H9 (cell line): ENCODE data around the gene NACAD. TPM values are rescaled to one million over a fixed set of nuclear protein-coding genes. Genes with fewer than 3 reads are reported as not detected.

Experiments used
- DNase-seq: peaks from one replicate; pipeline ENCODE4 v3.0.0-alpha.2; 2017
- H2AFZ ChIP-seq: one replicate; pipeline ENCODE4 v1.6.1; 2013; ENCODE audit warnings: mild to moderate bottlenecking, low read length, control low read depth, moderate library complexity
- H2AK5ac ChIP-seq: 2 replicates; pipeline ENCODE4 v1.6.1; 2013; ENCODE audit warnings: low read length, control low read depth, mixed read lengths; ENCODE audit not compliant: insufficient read length
- H2BK120ac ChIP-seq: one replicate; pipeline ENCODE4 v1.6.1; 2013; ENCODE audit warnings: low read depth, mild to moderate bottlenecking, low read length, control low read depth, inconsistent platforms; ENCODE audit not compliant: poor library complexity, severe bottlenecking
- H2BK12ac ChIP-seq: 2 replicates; pipeline ENCODE4 v1.6.1; 2013; ENCODE audit warnings: low read length, control low read depth, mixed read lengths, low read depth; ENCODE audit not compliant: insufficient read length
- H2BK15ac ChIP-seq: 2 replicates; pipeline ENCODE4 v1.6.1; 2013; ENCODE audit warnings: low read depth, low read length, control low read depth
- H2BK20ac ChIP-seq: one replicate; pipeline ENCODE4 v1.6.1; 2013; ENCODE audit warnings: low read depth, mild to moderate bottlenecking, low read length, control low read depth, inconsistent platforms; ENCODE audit not compliant: poor library complexity, severe bottlenecking
- H2BK5ac ChIP-seq: 2 replicates; pipeline ENCODE4 v1.6.1; 2013; ENCODE audit warnings: low read length, control low read depth, mixed read lengths; ENCODE audit not compliant: insufficient read length
- H3K14ac ChIP-seq: 2 replicates; pipeline ENCODE4 v1.6.1; 2013; ENCODE audit warnings: low read length, control low read depth; ENCODE audit not compliant: insufficient read depth
- H3K18ac ChIP-seq: 2 replicates; pipeline ENCODE4 v1.6.1; 2013; ENCODE audit warnings: low read depth, mild to moderate bottlenecking, mixed read lengths, low read length, control low read depth; ENCODE audit not compliant: insufficient read length
- H3K23ac ChIP-seq: 2 replicates; pipeline ENCODE4 v1.6.1; 2013; ENCODE audit warnings: low read length, control low read depth, mixed read lengths, low read depth; ENCODE audit not compliant: insufficient read length
- H3K23me2 ChIP-seq: 2 replicates; pipeline ENCODE4 v1.6.1; 2013; ENCODE audit warnings: low read depth, mild to moderate bottlenecking, mixed read lengths, low read length, control low read depth; ENCODE audit not compliant: insufficient read length, poor library complexity, severe bottlenecking
- H3K27ac ChIP-seq: 2 replicates; pipeline ENCODE4 v1.5.1; 2013; ENCODE audit warnings: low read length, control low read depth, mixed read lengths, low read depth; ENCODE audit not compliant: insufficient read length
- H3K27me3 ChIP-seq: 2 replicates; pipeline ENCODE4 v1.6.1; 2013; ENCODE audit warnings: low read length, control low read depth, inconsistent platforms; ENCODE audit not compliant: insufficient read depth
- H3K4ac ChIP-seq: 2 replicates; pipeline ENCODE4 v1.6.1; 2013; ENCODE audit warnings: low read depth, mild to moderate bottlenecking, control low read depth, inconsistent platforms, low read length, moderate library complexity
- H3K4me1 ChIP-seq: 2 replicates; pipeline ENCODE4 v1.6.1; 2013; ENCODE audit warnings: low read length, control low read depth, inconsistent platforms; ENCODE audit not compliant: insufficient read depth
- H3K4me2 ChIP-seq: 2 replicates; pipeline ENCODE4 v1.6.1; 2013; ENCODE audit warnings: low read length, control low read depth, mixed read lengths; ENCODE audit not compliant: insufficient read length, insufficient read depth
- H3K56ac ChIP-seq: 2 replicates; pipeline ENCODE4 v1.6.1; 2013; ENCODE audit warnings: low read depth, mild to moderate bottlenecking, mixed read lengths, low read length, control low read depth; ENCODE audit not compliant: insufficient read length
- H3K79me1 ChIP-seq: 2 replicates; pipeline ENCODE4 v1.6.1; 2013; ENCODE audit warnings: low read depth, mild to moderate bottlenecking, moderate library complexity, low read length, control low read depth, inconsistent platforms; ENCODE audit not compliant: insufficient read depth, poor library complexity, severe bottlenecking
- H3K79me2 ChIP-seq: 2 replicates; pipeline ENCODE4 v1.6.1; 2013; ENCODE audit warnings: low read length, control low read depth, inconsistent platforms; ENCODE audit not compliant: insufficient read depth
- H3K9ac ChIP-seq: 2 replicates; pipeline ENCODE4 v1.6.1; 2013; ENCODE audit warnings: low read length, control low read depth, mixed read lengths; ENCODE audit not compliant: insufficient read length; ENCODE audit errors: extremely low read depth
- H3K9me3 ChIP-seq: one replicate; pipeline ENCODE4 v1.6.1; 2013; ENCODE audit warnings: low read depth, low read length, inconsistent platforms; ENCODE audit not compliant: control insufficient read depth
- H3T11ph ChIP-seq: one replicate; pipeline ENCODE4 v1.6.1; 2013; ENCODE audit warnings: mild to moderate bottlenecking, low read length, control low read depth, inconsistent platforms
- H4K20me1 ChIP-seq: one replicate; pipeline ENCODE4 v1.6.1; 2013; ENCODE audit not compliant: control insufficient read depth, insufficient read length, insufficient read depth
- H4K5ac ChIP-seq: 2 replicates; pipeline ENCODE4 v1.6.1; 2013; ENCODE audit warnings: low read depth, mild to moderate bottlenecking, mixed read lengths, low read length, control low read depth; ENCODE audit not compliant: insufficient read length
- H4K8ac ChIP-seq: replicated peaks from 2 replicates; pipeline ENCODE4 v1.6.1; 2013; ENCODE audit warnings: low read length, control low read depth, mixed read lengths, low read depth; ENCODE audit not compliant: insufficient read length
- H4K91ac ChIP-seq: 2 replicates; pipeline ENCODE4 v1.6.1; 2013; ENCODE audit warnings: low read depth, mild to moderate bottlenecking, moderate library complexity, mixed read lengths, low read length, control low read depth; ENCODE audit not compliant: insufficient read length
- H3K27ac Mint-ChIP-seq, 3 experiments: 2 replicates in 2 of 3; 3 replicates in 1 of 3; pipeline ENCODE4 v1.8.0; 2020 to 2021; ENCODE audit warnings: mixed read lengths in 3 of 3, mild to moderate bottlenecking in 1 of 3, moderate library complexity in 1 of 3
- H3K27me3 Mint-ChIP-seq: 2 replicates; pipeline ENCODE4 v1.8.0; 2021; ENCODE audit warnings: low read depth, mild to moderate bottlenecking, moderate library complexity, mixed read lengths
- H3K36me3 Mint-ChIP-seq, 3 experiments: 2 replicates in 2 of 3; 3 replicates in 1 of 3; pipeline ENCODE4 v1.8.0; 2020 to 2021; ENCODE audit warnings: low read depth in 3 of 3, mixed read lengths in 3 of 3; ENCODE audit not compliant: insufficient read depth in 1 of 3
- H3K4me1 Mint-ChIP-seq, 2 experiments: 2 replicates each; pipeline ENCODE4 v1.8.0; 2020; ENCODE audit warnings: mixed read lengths in 2 of 2
- H3K4me3 Mint-ChIP-seq, 2 experiments: 2 replicates in 1 of 2; 3 replicates in 1 of 2; pipeline ENCODE4 v1.8.0; 2020 to 2021; ENCODE audit warnings: mild to moderate bottlenecking in 2 of 2, mixed read lengths in 2 of 2, moderate library complexity in 1 of 2
- H3K9me3 Mint-ChIP-seq, 2 experiments: 2 replicates in 1 of 2; 3 replicates in 1 of 2; pipeline ENCODE4 v1.8.0; 2020; ENCODE audit warnings: mild to moderate bottlenecking in 2 of 2, mixed read lengths in 2 of 2, moderate library complexity in 1 of 2
- WGBS: extraction: QIAGEN DNeasy Blood & Tissue Kit; methylation state at CpG from one replicate; pipeline ENCODE4 v1.1.7; 2013; ENCODE audit warnings: missing lambda C conversion rate, low lambda C conversion rate, mixed read lengths; ENCODE audit not compliant: insufficient read length; ENCODE audit errors: extremely low coverage; 5-methylcytosine and 5-hydroxymethylcytosine counted together
- total RNA-seq: library from RNA; stranded (reverse); gene quantifications from 2 replicates; pipeline ENCODE4 v1.2.1, GENCODE V29; 2021
- TF ChIP-seq, protein P1 (sequence below): fragments of 200-600 bp; sonication (generic); conservative IDR thresholded peaks from 3 replicates; pipeline ENCODE4 v1.8.0; 2021; ENCODE audit warnings: antibody characterized with exemption, mild to moderate bottlenecking

The NACAD gene
- total RNA-seq, 1 experiment from 2014 or later = 8.0 TPM

DNA sequence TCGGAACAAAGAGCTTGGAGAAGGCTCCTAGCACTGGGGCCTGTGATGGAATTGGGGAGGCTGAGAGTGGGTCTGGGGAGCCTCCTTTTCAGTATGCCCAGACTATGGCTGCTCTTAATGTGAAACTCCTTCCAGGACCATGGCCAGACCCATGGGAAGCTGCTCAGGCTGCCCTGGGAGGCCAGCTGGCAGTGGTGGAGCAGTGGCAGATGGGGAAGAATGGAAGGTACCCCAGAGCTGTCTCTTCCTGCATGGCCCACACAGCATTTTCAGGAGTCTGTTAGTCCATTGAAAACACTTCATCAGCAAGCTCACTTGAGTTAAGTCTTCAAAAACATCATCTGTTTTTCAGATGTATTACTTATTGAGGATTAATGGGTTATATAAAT is 18.5 kb downstream of the NACAD start:
- Histone ChIP-seq H3K27me3 (no peaks in the 10 kb centered on the region), H3K4me2 (no peak overlapping the region), H3K23me2 (no peaks in the 10 kb centered on the region), H3K23ac (no peak overlapping the region), H4K20me1 (no peaks in the 10 kb centered on the region), H3K18ac (no peak overlapping the region), H3K79me2 (no peaks in the 10 kb centered on the region), H3K56ac (no peak overlapping the region), H2BK12ac (no peak overlapping the region), H3K9ac (no peak overlapping the region), H2BK20ac (no peak overlapping the region), H3K4ac (no peak overlapping the region), H3K4me1 (no peaks in the 10 kb centered on the region), H2AK5ac (no peak overlapping the region), H2BK15ac (no peak overlapping the region), H2BK5ac (no peak overlapping the region), H4K91ac (no peak overlapping the region), H3K79me1 (no peaks in the 10 kb centered on the region), H3K27ac (no peak overlapping the region), H3K9me3 (no peaks in the 10 kb centered on the region), H4K8ac (no peak overlapping the region), H2BK120ac (no peak overlapping the region), H3T11ph (no peak overlapping the region), H3K14ac (no peak overlapping the region), H2AFZ (no peak overlapping the region), H4K5ac (no peak overlapping the region)
- Mint-ChIP-seq H3K9me3 (no peaks in the 10 kb centered on the region; a peak in 1 of 5 replicates), H3K27me3 (no peaks in the 10 kb centered on the region), H3K27ac (no peak overlapping the region; a peak in 1 of 7 replicates), H3K4me3 (no peak overlapping the region), H3K36me3 (peaks cover 4 to 50% (median 31%) of the 10 kb centered on the region in 3 experiments; a peak in 6 of 7 replicates), H3K4me1 (peaks cover 0 to 7% of the 10 kb centered on the region in 2 experiments; a peak in 1 of 4 replicates)
- no CpG with 5 or more reads among the region's 1 CpG for WGBS
- TF ChIP-seq, protein P1, sequence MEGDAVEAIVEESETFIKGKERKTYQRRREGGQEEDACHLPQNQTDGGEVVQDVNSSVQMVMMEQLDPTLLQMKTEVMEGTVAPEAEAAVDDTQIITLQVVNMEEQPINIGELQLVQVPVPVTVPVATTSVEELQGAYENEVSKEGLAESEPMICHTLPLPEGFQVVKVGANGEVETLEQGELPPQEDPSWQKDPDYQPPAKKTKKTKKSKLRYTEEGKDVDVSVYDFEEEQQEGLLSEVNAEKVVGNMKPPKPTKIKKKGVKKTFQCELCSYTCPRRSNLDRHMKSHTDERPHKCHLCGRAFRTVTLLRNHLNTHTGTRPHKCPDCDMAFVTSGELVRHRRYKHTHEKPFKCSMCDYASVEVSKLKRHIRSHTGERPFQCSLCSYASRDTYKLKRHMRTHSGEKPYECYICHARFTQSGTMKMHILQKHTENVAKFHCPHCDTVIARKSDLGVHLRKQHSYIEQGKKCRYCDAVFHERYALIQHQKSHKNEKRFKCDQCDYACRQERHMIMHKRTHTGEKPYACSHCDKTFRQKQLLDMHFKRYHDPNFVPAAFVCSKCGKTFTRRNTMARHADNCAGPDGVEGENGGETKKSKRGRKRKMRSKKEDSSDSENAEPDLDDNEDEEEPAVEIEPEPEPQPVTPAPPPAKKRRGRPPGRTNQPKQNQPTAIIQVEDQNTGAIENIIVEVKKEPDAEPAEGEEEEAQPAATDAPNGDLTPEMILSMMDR = no peak
- DNase-seq = no peak
